HG03175 (cell line): Measurements from ENCODE around the gene GZMA.

Experiments used
- ATAC-seq: cut with Tn5 transposase; IDR thresholded peaks from one replicate; pipeline ENCODE4 v1.9.1; 2021; ENCODE audit warnings: mild to moderate bottlenecking, moderate library complexity; ENCODE audit not compliant: unreplicated experiment

GZMA gene

GRCh38 chr5:55108661-55109060 lies 6.2 kb downstream of the GZMA start:
- no peak for ATAC-seq

GRCh38 chr5:55110217-55110616 lies 7.8 kb downstream of the GZMA start:
- no peak for ATAC-seq

- no peak for ATAC-seq
Observed at GRCh38 chr5:55113327-55113726, 10.9 kb downstream of the GZMA start.

GRCh38 chr5:55114061-55114460 lies 11.6 kb downstream of the GZMA start:
- ATAC-seq: no peak

GRCh38 chr5:55123365-55123764 lies 20.9 kb downstream of the GZMA start:
- no peak for ATAC-seq

GRCh38 chr5:55134053-55134722 lies 31.7 kb downstream of the GZMA start:
- ATAC-seq: no peak

GRCh38 chr5:55136521-55136920 lies 34.1 kb downstream of the GZMA start:
- no peak for ATAC-seq

GRCh38 chr5:55140908-55141665 lies 38.6 kb downstream of the GZMA start:
- ATAC-seq: no peak

GRCh38 chr5:55141945-55142690 lies 39.7 kb downstream of the GZMA start:
- no peak for ATAC-seq

GRCh38 chr5:55143624-55144023 lies 41.2 kb downstream of the GZMA start:
- no peak for ATAC-seq

GRCh38 chr5:55146080-55146479 lies 43.6 kb downstream of the GZMA start:
- no peak for ATAC-seq

GRCh38 chr5:55146543-55147151 lies 44.2 kb downstream of the GZMA start:
- peak; percentile 91 for ATAC-seq

GRCh38 chr5:55149308-55149795 lies 46.9 kb downstream of the GZMA start:
- ATAC-seq: no peak

GRCh38 chr5:55151923-55152842 lies 49.7 kb downstream of the GZMA start:
- no peak for ATAC-seq

- no peak for ATAC-seq
Observed at GRCh38 chr5:55154873-55155272, 52.4 kb downstream of the GZMA start.
